OCI-LY1 (cell line): ENCODE data around the gene DUXB.

Experiments used
- EZH2 ChIP-seq: fragments of 200-600 bp; sonication (generic), shearing (Covaris generic); IDR thresholded peaks from 2 replicates; pipeline ENCODE4 v1.8.0; 2017; ENCODE audit warnings: borderline replicate concordance, mixed run types, mild to moderate bottlenecking, antibody characterized with exemption, low read length, moderate library complexity, mixed read lengths
- TF ChIP-seq, protein P1 (sequence below): fragments of 200-600 bp; sonication (generic), shearing (Covaris generic); IDR thresholded peaks from 2 replicates; pipeline ENCODE4 v1.5.1; 2017; ENCODE audit warnings: mild to moderate bottlenecking, antibody characterized with exemption, low read length, moderate library complexity, mixed read lengths

DNA sequence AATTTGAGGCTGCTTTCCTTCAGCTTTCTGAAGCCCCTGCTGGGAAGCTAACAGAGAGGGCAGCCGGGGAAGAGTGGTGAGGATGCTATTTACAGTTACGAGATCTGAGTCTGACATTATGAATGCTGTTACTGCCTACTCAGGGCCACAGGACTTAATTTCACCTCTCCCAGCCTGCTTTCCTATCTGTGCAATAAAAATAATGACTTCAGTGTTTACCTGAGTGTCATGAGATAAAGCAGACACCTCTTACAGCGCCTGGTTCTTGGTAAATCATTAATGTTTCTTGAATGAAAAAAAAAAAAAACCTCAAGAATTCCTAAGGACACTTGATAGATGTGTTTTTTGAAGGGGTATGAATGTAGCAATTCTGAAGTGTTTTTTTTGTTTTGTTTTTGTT lies 49.3 kb upstream of the DUXB start:
- TF ChIP-seq, protein P1, sequence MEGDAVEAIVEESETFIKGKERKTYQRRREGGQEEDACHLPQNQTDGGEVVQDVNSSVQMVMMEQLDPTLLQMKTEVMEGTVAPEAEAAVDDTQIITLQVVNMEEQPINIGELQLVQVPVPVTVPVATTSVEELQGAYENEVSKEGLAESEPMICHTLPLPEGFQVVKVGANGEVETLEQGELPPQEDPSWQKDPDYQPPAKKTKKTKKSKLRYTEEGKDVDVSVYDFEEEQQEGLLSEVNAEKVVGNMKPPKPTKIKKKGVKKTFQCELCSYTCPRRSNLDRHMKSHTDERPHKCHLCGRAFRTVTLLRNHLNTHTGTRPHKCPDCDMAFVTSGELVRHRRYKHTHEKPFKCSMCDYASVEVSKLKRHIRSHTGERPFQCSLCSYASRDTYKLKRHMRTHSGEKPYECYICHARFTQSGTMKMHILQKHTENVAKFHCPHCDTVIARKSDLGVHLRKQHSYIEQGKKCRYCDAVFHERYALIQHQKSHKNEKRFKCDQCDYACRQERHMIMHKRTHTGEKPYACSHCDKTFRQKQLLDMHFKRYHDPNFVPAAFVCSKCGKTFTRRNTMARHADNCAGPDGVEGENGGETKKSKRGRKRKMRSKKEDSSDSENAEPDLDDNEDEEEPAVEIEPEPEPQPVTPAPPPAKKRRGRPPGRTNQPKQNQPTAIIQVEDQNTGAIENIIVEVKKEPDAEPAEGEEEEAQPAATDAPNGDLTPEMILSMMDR: no peak
- TF ChIP-seq EZH2: no peak
